GM18502 (cell line): ENCODE results near the gene FBL.
"Not testable (repeated sequence)": the region's sequence is repeated elsewhere in the genome, so short reads cannot be mapped to it uniquely, and the experiment has no call there.

Experiments used
- ATAC-seq: cut with Tn5 transposase; IDR thresholded peaks from one replicate; pipeline ENCODE4 v1.9.1; 2021; ENCODE audit warnings: mild to moderate bottlenecking; ENCODE audit not compliant: unreplicated experiment, poor library complexity

FBL gene

GRCh38 chr19:39877488-39877887, 31.3 kb upstream of the FBL start:
- not testable (repeated sequence) for ATAC-seq

DNA sequence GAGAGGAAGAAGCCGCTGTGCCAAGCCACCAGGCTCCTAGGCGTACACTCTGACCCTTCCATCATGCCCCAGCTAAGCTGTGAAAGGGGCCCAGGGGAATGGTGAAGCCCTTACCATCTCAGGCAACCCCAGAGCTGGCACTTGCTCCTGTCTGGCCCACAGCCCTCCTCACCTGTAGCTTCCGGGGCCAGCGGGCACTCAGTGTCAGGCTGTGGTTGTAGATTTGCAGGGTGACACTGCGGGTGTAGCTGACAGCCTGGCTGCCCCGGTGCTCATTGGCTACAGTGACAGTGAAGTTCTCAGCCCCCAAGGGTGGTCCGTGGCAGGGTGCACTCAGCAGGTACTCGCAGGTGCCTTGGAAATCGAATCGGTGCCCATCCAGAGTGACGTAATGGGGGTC, 30.3 kb upstream of the FBL start:
- not testable (repeated sequence) for ATAC-seq

GRCh38 chr19:39875401-39875864, 29.3 kb upstream of the FBL start:
- not testable (repeated sequence) for ATAC-seq

DNA sequence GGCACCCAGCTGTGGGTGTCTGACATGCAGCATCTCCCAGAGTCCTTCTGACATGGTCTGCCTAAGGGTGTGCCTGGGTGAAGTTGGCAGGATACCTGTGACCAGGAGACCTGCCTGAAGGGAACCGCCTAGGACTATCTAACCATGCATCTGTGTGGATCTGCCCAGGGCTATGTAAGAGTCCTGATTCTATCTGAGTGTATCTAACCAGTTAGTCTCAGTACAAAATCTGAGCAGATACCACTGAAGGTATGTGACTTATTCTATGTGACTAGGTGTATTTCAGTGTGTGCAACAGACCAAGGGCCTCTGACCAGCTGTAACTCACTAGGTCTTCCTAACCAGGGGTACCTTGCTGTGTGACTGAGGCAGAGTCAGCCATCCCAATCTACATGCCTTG, 28.2 kb upstream of the FBL start:
- no peak for ATAC-seq

GRCh38 chr19:39873385-39873784, 27.2 kb upstream of the FBL start:
- ATAC-seq: no peak

DNA sequence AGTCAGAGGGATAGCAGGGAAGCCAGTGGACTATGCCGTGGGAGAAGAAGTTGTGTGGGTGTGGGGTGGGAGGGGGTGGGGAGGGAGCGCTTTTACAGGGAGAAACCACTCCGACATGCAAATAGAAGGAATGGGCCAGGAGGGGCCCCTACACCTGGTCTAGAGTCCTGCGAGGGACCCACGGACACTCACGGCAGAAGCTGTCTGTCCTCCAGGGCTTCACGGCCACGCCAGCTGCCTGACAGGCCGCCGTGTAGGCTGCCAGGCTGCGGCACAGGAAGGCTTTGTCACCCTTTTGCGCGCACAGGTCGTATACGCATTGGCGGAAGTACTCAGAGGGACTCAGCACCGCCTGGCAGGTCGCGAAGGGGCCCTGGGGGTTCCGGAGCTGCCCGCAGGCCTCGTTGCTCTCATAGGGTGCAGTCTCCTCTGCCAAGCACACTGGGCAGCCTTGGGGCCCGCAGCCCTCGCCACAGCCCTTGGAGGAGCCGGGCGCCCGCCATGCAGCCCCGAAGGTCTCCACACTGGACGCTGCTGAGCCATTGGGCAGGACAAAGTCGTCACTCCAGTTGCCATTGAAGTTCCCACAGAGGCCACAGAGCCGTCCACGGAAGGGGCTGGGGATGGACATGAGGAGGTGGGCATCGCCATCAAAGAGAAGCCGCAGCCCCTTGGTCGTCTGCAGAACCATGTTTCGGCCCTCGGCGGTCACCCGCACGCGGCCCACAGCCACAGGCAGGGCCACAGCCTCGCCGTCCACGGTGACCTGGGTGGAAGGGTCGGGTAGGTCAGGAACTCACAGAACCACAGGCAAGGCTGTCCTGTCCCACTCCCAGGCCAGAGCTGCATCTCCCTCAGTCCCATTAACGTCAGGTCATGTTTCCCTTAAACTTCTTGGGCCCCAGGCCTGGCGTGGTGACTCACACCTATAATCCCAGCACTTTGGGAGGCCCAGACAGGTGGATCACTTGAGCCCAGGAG, 26.0 kb upstream of the FBL start:
- no peak for ATAC-seq

DNA sequence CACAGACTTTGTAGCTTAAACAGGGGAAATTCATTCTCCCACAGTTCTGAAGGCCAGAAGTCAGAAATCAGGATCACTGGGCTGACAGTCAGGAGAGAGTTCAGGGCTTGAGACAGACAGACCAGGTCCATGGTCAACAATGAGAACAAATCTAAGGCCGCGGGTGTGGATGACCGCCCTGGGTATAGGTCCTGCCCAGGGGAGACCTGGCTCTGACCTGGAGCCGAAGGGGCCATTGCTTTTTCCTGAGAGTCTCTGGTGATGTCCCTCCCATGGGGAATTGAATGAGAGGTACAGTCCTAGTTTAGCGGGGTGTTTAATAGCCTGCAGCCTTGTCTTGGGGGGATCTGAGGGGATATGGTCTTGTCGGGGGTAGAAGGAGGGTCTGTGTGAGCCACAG, 25.2 kb upstream of the FBL start:
- ATAC-seq: no peak

DNA sequence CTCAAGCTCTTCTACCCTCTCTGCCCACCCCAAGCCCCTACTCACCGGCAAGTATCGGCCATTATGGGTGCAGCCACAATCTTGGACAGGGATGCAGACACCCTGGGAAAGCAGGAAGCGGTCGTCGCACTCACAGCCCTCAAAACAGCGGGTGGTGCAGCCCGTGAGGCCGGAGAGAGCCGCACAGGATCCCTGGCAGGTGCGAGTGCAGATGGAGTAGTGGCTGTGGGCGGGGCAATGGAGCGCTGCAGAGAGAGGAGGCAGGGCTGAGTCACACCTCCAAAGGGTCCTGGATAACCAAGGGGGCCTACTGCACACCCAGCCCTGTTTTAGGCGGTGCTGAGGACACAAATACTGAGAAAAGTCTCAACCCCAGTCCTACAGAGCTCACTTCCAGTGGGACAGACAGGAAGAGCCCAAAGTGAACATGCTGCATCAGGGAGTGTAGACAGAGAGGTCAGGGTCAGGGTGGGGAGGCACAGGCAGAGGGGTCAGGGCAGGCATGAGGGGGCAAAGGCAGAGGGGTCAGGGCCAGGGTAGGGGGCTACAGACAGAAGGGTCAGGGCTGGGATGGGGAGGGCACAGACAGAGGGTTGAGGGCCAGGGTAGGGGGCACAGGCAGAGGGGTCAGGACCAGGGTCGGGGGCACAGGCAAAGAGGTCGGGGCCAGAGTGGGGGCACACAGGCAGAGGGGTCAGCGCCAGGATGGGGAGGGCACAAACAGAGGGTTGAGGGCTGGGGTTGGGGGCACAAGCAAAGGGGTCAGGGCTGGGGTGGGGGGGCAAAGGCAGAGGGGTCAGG, 24.2 kb upstream of the FBL start:
- no peak for ATAC-seq

DNA sequence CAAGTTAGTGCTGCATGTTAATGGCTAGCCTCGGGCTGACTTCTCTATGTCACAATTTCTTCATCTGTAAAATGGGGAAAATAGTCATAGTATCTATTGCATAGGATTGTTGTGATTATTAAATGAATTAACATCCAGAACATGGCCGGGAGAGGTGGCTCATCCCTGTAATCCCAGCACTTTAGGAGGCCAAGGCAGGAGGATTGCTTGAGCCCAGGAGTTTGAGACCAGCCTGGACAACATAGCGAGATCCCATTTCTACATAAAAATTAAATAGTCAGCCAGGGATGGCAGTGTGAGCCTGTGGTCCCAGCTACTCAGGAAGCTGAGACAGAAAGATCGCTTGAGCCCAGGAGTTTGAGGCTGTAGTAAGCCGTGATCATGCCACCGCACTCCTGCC, 21.8 kb upstream of the FBL start:
- no peak for ATAC-seq

DNA sequence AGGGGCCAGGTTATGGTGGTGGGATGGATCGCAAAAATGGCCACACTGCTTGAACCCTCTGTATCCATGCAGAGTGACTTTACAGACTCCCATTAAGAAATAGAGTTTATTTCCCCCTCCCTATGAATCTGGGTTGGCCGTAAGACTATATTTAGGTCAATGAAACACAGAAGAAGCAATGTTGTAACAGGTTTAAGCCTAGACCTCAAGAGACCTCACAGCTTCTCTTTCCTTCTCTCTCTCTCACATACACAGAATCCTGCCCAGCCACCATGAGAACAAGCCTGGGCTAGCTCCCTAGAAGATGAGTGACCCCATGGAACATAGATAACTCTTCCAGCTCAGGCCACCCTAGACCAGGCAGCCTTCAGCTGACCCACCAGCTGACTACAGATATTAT, 21.0 kb upstream of the FBL start:
- no peak for ATAC-seq

GRCh38 chr19:39865953-39866352, 19.8 kb upstream of the FBL start:
- ATAC-seq: no peak

- no peak for ATAC-seq
Measured at GRCh38 chr19:39865186-39865585, 19.0 kb upstream of the FBL start.

DNA sequence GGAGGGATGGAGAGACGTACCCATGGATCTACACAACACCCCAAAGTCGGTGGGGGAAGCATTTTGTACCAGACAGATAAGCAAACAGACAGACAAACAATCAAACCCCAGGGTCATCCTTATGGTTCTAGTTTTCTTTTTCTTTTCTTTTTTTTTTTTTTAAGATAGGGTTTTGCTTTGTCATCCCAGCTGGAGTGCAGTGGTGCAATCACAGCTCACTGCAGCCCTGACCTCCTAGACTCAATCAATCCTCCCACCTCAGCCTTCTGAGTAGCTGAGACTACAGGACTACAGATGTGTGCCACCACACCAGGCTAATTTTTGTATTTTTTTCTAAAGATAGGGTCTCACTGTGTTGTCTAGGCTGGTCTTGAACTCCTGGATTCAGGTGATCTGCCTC, 17.9 kb upstream of the FBL start:
- ATAC-seq: no peak

GRCh38 chr19:39858541-39858940, 12.4 kb upstream of the FBL start:
- no peak for ATAC-seq

- no peak for ATAC-seq
Measured at GRCh38 chr19:39852882-39853281, 6.7 kb upstream of the FBL start.

GRCh38 chr19:39850892-39851291, 4.7 kb upstream of the FBL start:
- no peak for ATAC-seq

GRCh38 chr19:39848392-39848791, 2.2 kb upstream of the FBL start:
- ATAC-seq: no peak

- ATAC-seq: no peak
Measured at GRCh38 chr19:39847525-39847924, 1.3 kb upstream of the FBL start.

DNA sequence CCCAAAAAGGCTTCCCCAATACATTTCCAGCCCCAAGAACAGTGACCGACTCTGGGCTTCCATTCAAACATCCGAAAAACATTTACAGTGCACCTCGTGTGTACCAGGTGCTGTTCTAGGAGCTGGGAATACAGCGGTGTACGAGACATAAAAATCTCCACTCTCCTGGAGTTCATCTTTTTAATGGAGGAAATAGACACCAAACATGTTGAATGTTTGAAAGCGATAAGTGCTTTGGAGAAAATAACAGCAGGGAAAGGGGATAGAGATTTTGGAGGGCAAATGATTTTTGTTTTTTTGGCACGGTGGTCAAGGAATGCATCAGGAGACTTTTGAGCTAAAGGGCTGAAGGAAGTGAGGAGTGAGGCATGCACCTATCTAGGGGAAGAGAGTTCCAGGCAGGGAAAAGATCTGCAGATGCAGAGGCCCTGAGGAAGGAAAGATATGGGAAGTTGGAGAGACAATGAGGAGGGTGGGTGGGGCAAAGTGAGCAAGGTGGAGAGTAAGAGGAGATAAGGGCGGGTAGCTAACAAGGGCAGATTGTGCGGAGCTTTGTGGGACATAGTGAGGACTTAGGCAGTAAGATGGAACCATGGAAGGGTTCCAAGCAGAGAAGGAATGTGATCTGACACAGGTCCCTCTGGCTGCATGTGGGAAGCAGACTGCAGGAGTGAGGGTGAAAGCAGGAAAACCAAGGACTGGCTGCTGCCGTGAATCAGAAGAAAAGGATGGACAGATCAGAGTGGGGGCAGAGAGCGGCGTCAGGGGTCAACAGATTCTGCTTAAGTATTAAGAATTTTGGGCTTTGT, 703 bp upstream of the FBL start:
- no peak for ATAC-seq

DNA sequence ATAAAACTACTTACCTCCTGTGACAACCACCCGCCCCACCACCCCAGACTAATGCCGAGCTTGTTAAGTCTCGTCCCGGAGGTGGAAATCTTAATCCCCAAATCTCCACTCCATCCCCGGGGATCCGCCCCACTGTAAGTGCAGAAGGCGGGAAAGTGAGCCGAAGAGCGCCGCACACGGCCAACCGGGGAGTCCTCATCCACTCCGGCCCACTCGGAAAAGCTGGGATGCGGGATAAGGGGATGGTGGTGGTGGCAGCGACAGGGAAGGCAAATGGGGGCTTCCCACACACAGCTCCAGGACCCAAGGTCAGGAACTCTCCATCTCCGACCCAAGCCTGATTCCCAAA, 621 bp downstream of the FBL start:
- no peak for ATAC-seq

DNA sequence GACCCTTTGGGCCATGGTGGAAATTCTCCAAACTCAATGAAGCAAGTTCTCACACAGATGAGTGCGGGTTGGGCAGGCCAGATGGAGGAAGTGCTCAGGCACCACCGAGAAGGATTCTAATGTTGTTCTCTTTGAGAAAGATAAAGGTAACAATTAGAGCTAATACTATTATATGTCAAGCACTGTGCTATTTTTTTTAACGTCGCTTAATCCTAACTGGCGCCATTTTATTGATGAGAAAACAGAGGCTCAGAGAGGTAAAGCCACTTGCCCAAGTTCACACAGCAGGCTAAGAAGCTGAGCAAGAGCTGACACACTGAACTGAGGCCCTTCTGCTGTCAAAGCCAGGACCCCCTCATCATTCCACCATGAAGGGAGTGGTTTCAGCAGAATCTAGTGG, 1.0 kb downstream of the FBL start:
- ATAC-seq: no peak
